Left ventricle myocardium inferior (tissue), 1 donor: ENCODE data around the gene HBEGF. TPM values are rescaled to one million over a fixed set of nuclear protein-coding genes. Genes with fewer than 3 reads are reported as not detected.

Experiments used
- DNase-seq: peaks from one replicate; pipeline ENCODE4 v3.0.0-alpha.2; 2020
- H3K27ac ChIP-seq: fragments of 200-600 bp; replicated peaks from 2 replicates; pipeline ENCODE4 v1.8.0; 2021
- H3K27me3 ChIP-seq: fragments of 200-600 bp; 2 replicates; pipeline ENCODE4 v1.8.0; 2021; ENCODE audit warnings: low read depth
- H3K36me3 ChIP-seq: fragments of 200-600 bp; 2 replicates; pipeline ENCODE4 v1.8.0; 2021
- H3K4me1 ChIP-seq: fragments of 200-600 bp; 2 replicates; pipeline ENCODE4 v1.8.0; 2021
- H3K4me3 ChIP-seq: fragments of 200-600 bp; 2 replicates; pipeline ENCODE4 v1.8.0; 2021; ENCODE audit warnings: mild to moderate bottlenecking, moderate library complexity
- H3K9me3 ChIP-seq: fragments of 200-600 bp; replicated peaks from 2 replicates; pipeline ENCODE4 v1.8.0; 2021
- intact Hi-C: fragments of 100-400 bp; cut with micrococcal nuclease; formaldehyde crosslinking; loops from one replicate; pipeline ENCODE4 v1.11.0; 2022
- total RNA-seq: library from RNA; stranded (reverse); fragmentation: NEBNext Ultra II Directional; extraction: Animal tissue kit (Norgen Biotek cat#: 25700); gene quantifications from one replicate; pipeline ENCODE4 v1.2.1, GENCODE V29; 2021
- TF ChIP-seq, protein P1 (sequence below): fragments of 200-600 bp; IDR thresholded peaks from 2 replicates; pipeline ENCODE4 v1.8.0; 2021; ENCODE audit warnings: antibody characterized with exemption, mild to moderate bottlenecking, borderline replicate concordance
- donor health status: DM: no; HTN: yes; CAD: no; lungs with severe emphysema.

Gene HBEGF
- total RNA-seq, 1 donor from 2014 or later: 27.2 TPM

DNA sequence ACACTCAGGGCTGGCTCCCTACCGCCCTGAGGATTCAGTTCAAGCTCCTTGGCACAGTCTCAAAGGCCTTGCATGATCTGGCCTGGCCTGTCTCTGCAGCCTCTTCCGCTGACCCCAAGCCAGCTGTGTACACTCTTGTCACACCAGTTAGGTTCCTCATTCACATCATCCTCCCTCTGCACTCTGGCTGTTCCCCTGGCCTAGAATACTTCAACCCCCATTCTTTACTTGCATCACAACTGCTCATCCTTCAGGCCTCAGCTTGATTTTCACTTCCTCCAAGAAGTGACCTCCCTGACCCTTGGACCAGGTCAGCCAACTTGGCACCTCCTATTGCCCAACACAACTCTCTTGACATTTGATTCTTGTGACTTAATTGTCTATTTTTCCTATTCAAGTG is 24.6 kb downstream of the HBEGF start:
- TF ChIP-seq, protein P1, sequence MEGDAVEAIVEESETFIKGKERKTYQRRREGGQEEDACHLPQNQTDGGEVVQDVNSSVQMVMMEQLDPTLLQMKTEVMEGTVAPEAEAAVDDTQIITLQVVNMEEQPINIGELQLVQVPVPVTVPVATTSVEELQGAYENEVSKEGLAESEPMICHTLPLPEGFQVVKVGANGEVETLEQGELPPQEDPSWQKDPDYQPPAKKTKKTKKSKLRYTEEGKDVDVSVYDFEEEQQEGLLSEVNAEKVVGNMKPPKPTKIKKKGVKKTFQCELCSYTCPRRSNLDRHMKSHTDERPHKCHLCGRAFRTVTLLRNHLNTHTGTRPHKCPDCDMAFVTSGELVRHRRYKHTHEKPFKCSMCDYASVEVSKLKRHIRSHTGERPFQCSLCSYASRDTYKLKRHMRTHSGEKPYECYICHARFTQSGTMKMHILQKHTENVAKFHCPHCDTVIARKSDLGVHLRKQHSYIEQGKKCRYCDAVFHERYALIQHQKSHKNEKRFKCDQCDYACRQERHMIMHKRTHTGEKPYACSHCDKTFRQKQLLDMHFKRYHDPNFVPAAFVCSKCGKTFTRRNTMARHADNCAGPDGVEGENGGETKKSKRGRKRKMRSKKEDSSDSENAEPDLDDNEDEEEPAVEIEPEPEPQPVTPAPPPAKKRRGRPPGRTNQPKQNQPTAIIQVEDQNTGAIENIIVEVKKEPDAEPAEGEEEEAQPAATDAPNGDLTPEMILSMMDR: no peak
- peaks cover 39% of the 10 kb centered on the region for H3K4me1 ChIP-seq
- H3K27ac ChIP-seq: peak overlapping the region; percentile 89
- no peaks in the 10 kb centered on the region for H3K27me3 ChIP-seq
- H3K4me3 ChIP-seq: no peak overlapping the region
- H3K36me3 ChIP-seq: no peaks in the 10 kb centered on the region
- DNase-seq: peak; percentile 43
- no peaks in the 10 kb centered on the region for H3K9me3 ChIP-seq
- intact Hi-C loops: no loop called here

DNA sequence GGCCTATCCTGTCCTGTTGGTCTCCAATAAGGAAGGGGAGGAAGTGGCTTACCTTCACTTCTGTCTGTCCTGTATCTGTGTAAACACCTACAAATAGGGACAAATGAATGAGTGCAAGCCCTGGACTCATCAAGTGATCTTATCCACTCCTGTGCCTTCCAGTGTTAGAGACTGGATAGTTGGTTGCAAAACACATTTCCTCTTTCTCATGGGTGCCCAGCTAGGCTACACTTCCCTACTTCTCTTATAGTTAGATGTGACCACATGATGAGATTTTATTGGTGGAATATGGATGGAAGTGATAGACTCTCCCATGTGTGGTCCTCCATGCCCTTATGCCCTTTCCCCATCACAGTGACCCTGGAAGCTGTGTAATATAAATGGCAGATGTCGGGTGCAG is 26.6 kb downstream of the HBEGF start:
- peaks cover 35% of the 10 kb centered on the region for H3K4me1 ChIP-seq

DNA sequence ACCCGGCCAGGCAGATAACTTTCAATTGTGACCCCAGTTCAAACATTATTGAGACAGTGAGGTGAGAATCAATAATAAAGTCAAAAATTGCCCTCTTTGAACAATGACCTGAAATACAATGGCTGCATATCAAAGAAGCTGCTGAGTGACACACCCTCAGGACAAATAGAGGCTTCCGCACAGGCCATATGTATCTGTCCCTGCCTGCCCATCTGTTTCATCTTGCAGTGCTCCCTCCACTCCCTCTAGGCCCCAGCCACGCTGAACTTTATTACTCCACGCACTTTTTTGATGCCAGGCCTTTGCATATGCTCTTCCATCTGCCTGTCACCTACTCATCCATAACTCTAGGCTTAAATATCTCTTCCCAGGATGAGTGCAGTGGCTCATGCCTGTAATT is 27.6 kb downstream of the HBEGF start:
- intact Hi-C loops: no loop called here
- H3K4me1 ChIP-seq: peaks cover 26% of the 10 kb centered on the region
- no peak overlapping the region for H3K27ac ChIP-seq
- H3K27me3 ChIP-seq: no peaks in the 10 kb centered on the region
- no peak overlapping the region for H3K4me3 ChIP-seq
- DNase-seq: no peak
- TF ChIP-seq, protein P1: no peak
- H3K9me3 ChIP-seq: no peaks in the 10 kb centered on the region
- no peaks in the 10 kb centered on the region for H3K36me3 ChIP-seq

More for the DNA sequence above, 26.6 kb downstream of the HBEGF start:
- TF ChIP-seq, protein P1: no peak
- H3K27ac ChIP-seq: no peak overlapping the region
- no peaks in the 10 kb centered on the region for H3K9me3 ChIP-seq
- intact Hi-C loops: no loop called here
- DNase-seq: no peak
- H3K27me3 ChIP-seq: no peaks in the 10 kb centered on the region
- no peak overlapping the region for H3K4me3 ChIP-seq
- no peaks in the 10 kb centered on the region for H3K36me3 ChIP-seq

DNA sequence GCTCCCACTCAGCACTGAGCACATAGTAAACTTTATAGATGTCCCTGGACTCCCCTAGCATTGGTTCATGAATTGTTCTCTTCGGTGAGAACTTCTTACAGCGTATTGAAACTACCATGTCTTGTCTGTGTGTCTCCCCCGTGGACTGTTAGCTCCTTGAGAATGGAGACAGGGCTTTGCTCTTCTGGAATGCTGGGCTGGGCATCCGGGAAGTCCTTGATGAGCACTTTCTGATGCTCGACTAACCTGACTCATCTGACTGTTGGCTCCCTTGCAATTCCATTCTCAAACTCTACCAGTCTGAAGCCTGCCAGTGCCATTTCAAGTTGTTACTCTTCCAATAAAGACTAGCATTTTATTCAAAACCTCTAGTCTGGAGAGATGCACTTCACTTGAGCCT is 28.5 kb downstream of the HBEGF start:
- H3K36me3 ChIP-seq: no peaks in the 10 kb centered on the region
- no peak overlapping the region for H3K27ac ChIP-seq
- TF ChIP-seq, protein P1: no peak
- intact Hi-C loops: no loop called here
- no peaks in the 10 kb centered on the region for H3K9me3 ChIP-seq
- H3K27me3 ChIP-seq: no peaks in the 10 kb centered on the region
- H3K4me1 ChIP-seq: peaks cover 26% of the 10 kb centered on the region
- DNase-seq: no peak
- no peak overlapping the region for H3K4me3 ChIP-seq

DNA sequence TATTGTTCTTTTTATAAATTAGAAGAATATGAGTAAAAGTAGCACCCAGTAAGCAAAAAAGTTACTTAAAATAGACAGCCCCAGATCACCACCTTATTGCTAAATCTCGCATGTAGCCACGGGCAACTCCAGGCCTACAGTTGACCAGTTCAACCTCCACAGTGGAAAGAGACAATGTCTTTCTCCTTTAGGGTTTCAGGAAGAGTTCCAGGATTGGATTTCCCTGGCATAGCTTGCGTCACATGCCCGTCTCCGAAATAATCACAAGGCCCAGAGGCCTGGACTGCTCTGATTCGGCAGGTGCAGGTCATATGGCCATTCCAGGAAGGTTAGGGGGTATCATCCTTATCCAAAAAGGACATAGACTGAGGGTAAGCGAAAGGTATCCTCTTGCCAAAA is 33.6 kb downstream of the HBEGF start:
- TF ChIP-seq, protein P1: no peak
- Histone ChIP-seq H3K36me3 (no peaks in the 10 kb centered on the region), H3K4me1 (peaks cover 41% of the 10 kb centered on the region), H3K4me3 (no peak overlapping the region), H3K9me3 (no peaks in the 10 kb centered on the region), H3K27ac (peak overlapping the region; percentile 87), H3K27me3 (no peaks in the 10 kb centered on the region)
- DNase-seq: no peak
- intact Hi-C loops: no loop called here
